Prostate gland (tissue), 2 donors: Measurements from ENCODE around the gene TGFA. TPM values are rescaled to one million over a fixed set of nuclear protein-coding genes. Genes with fewer than 3 reads are reported as not detected.

ENCODE experiments used
- DNase-seq: peaks from one replicate; pipeline ENCODE4 v3.0.0-alpha.2; 2019; ENCODE audit warnings: low spot score
- H3K27ac ChIP-seq, 2 donors: fragments of 200-600 bp; sonication (generic); 2 replicates each; pipeline ENCODE4 v1.5.1; 2017 to 2019
- H3K27me3 ChIP-seq: fragments of 200-600 bp; sonication (generic); replicated peaks from 2 replicates; pipeline ENCODE4 v1.5.1; 2019; ENCODE audit not compliant: insufficient read depth
- H3K36me3 ChIP-seq, 2 donors: fragments of 200-600 bp; sonication (generic); 1 replicate in 1 of 2; 2 replicates in 1 of 2; pipeline versions ENCODE4 v1.5.1 to v1.8.1; 2017 to 2019
- H3K4me1 ChIP-seq: fragments of 200-600 bp; sonication (generic); replicated peaks from 2 replicates; pipeline ENCODE4 v1.5.1; 2019
- H3K4me3 ChIP-seq, 2 donors: fragments of 200-600 bp; sonication (generic); 2 replicates each; pipeline ENCODE4 v1.5.1; 2017 to 2019
- H3K9me3 ChIP-seq: fragments of 200-600 bp; sonication (generic); 2 replicates; pipeline ENCODE4 v1.5.1; 2017
- POLR2A ChIP-seq: fragments of 450-650 bp; IDR thresholded peaks from one replicate; pipeline ENCODE4 v1.6.1; 2016; ENCODE audit warnings: antibody characterized with exemption, mild to moderate bottlenecking
- POLR2AphosphoS5 ChIP-seq: sonication (generic); formaldehyde crosslinking; IDR thresholded peaks from one replicate; pipeline ENCODE4 v1.6.1; 2017; ENCODE audit warnings: antibody characterized with exemption
- WGBS: methylation state at CpG from one replicate; pipeline ENCODE4 v1.1.5; 2018; 5-methylcytosine and 5-hydroxymethylcytosine counted together
- intact Hi-C: fragments of 100-400 bp; cut with DNase I; formaldehyde crosslinking; loops from one replicate; pipeline ENCODE4 v1.14.2; 2022
- total RNA-seq, 2 donors: library from RNA; depleted of rRNA; stranded (reverse); fragments of >200 nt; gene quantifications; one replicate each; pipeline ENCODE4 v1.1.0, GENCODE V29; 2016
- TF ChIP-seq, protein P1 (sequence below), 4 experiments: fragments of 200-600 bp in 2 of 4; fragments of 450-650 bp in 2 of 4; sonication (generic) in 2 of 4; IDR thresholded peaks; 1 replicate in 3 of 4; 2 replicates in 1 of 4; pipeline ENCODE4 v1.5.1; 2016 to 2019; ENCODE audit warnings: antibody characterized with exemption in 4 of 4, mild to moderate bottlenecking in 2 of 4, moderate library complexity in 2 of 4

Gene TGFA
- total RNA-seq, 2 donors from 2014 or later, result 3.7 to 9.2 TPM

DNA sequence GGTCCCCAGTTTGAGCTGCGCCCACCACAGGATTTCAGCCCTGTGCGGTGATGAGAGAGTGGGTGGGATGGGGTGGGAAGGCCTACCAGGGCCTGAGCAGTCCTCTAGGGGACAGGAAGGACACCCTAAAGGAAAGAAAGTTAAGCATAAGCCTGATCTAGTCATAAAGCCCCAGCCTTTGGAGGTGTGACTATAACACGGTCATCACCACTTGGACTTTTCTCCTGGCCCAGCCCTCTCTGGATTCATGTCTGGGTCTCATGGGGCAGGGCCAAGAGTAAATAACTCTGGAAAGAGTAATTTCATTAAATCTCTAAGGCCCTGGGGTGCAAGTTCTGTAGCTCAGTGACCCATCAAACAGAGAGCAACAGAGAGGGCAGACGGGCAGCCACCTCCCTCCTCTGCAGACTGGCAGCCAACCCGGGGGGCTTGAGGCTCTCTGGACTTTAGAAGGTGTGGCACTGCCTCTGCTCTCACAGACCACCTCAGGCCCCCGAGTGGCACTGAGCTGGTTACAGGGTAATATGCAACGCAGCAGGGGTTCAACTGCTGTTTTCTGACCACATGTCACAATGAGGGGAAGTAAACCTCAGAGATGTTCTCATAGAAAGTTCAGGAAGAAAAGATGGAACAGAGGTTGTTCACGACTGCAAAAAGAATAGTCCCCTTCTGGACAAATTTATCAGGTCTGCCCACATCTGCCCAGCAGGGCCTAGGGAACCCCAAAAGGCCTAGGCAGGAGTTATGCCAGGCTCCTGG is 41.5 kb downstream of the TGFA start:
- TF ChIP-seq POLR2A, result no peak
- TF ChIP-seq POLR2AphosphoS5, result no peak
- TF ChIP-seq, protein P1, sequence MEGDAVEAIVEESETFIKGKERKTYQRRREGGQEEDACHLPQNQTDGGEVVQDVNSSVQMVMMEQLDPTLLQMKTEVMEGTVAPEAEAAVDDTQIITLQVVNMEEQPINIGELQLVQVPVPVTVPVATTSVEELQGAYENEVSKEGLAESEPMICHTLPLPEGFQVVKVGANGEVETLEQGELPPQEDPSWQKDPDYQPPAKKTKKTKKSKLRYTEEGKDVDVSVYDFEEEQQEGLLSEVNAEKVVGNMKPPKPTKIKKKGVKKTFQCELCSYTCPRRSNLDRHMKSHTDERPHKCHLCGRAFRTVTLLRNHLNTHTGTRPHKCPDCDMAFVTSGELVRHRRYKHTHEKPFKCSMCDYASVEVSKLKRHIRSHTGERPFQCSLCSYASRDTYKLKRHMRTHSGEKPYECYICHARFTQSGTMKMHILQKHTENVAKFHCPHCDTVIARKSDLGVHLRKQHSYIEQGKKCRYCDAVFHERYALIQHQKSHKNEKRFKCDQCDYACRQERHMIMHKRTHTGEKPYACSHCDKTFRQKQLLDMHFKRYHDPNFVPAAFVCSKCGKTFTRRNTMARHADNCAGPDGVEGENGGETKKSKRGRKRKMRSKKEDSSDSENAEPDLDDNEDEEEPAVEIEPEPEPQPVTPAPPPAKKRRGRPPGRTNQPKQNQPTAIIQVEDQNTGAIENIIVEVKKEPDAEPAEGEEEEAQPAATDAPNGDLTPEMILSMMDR (IDR thresholded peaks at IDR 0.05), result no peak
- no peaks in the 10 kb centered on the region for H3K36me3 ChIP-seq
- no peak for DNase-seq
- WGBS, result 88% methylated on average over 8 of the region's 8 CpGs
- H3K9me3 ChIP-seq, result no peaks in the 10 kb centered on the region
- intact Hi-C loops, result no loop called here
- H3K27ac ChIP-seq, result no peak overlapping the region
- no peaks in the 10 kb centered on the region for H3K27me3 ChIP-seq
- H3K4me3 ChIP-seq, result no peak overlapping the region
- H3K4me1 ChIP-seq, result no peaks in the 10 kb centered on the region

DNA sequence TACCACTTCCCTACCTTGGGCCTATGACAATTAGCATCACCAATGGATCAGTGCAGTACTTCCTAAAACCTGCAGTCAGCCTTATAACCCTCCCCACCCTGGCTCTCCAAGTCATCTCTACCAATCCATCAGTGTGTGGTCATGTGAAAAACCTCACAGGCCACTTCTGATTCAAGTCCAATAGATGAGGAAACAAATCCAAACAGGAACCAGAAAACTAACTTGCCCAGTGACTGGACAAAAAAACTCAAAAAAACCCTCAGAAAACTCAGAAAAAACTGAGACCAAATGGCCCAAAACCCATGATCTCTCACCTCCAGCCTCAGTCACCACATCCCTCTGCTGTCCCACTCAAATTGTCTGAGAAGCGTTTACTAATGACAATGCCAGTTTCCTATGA is 43.3 kb downstream of the TGFA start:
- no peaks in the 10 kb centered on the region for H3K27me3 ChIP-seq
- no peaks in the 10 kb centered on the region for H3K9me3 ChIP-seq
- no peak for TF ChIP-seq POLR2AphosphoS5
- no peak for TF ChIP-seq POLR2A
- TF ChIP-seq, protein P1 (IDR thresholded peaks at IDR 0.05), result no peak
- H3K27ac ChIP-seq, result no peak overlapping the region
- intact Hi-C loops, result no loop called here
- no peak overlapping the region for H3K4me3 ChIP-seq
- H3K4me1 ChIP-seq, result no peaks in the 10 kb centered on the region
- DNase-seq, result no peak
- 92% methylated on average over 1 of the region's 1 CpG for WGBS
- no peaks in the 10 kb centered on the region for H3K36me3 ChIP-seq

DNA sequence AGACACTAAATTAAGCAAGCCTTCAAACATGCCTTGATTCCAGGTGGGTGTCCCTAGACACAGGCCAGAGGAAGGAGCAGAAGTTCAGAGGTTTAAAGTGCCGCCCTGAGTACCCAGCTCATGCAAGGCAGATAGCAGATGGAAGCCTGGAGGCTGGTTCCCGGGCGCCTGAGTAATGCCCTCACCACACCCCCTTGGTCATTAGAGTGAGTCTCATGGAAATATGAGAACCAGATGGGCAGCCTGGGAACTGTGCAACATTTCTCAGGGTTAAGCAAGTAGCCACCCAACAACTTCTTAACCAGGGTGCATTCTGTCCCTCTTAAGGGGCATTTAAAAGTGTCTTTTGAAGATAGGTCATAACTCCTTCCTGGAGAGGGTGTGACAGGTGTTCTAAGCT is 44.1 kb downstream of the TGFA start:
- no peaks in the 10 kb centered on the region for H3K9me3 ChIP-seq
- H3K4me1 ChIP-seq, result no peaks in the 10 kb centered on the region
- H3K27me3 ChIP-seq, result no peaks in the 10 kb centered on the region
- H3K27ac ChIP-seq, result no peak overlapping the region
- DNase-seq, result no peak
- H3K4me3 ChIP-seq, result no peak overlapping the region
- no peak for TF ChIP-seq POLR2AphosphoS5
- TF ChIP-seq POLR2A, result no peak
- TF ChIP-seq, protein P1 (IDR thresholded peaks at IDR 0.05), result no peak
- 65% methylated on average over 3 of the region's 3 CpGs for WGBS
- intact Hi-C loops, result no loop called here
- no peaks in the 10 kb centered on the region for H3K36me3 ChIP-seq

DNA sequence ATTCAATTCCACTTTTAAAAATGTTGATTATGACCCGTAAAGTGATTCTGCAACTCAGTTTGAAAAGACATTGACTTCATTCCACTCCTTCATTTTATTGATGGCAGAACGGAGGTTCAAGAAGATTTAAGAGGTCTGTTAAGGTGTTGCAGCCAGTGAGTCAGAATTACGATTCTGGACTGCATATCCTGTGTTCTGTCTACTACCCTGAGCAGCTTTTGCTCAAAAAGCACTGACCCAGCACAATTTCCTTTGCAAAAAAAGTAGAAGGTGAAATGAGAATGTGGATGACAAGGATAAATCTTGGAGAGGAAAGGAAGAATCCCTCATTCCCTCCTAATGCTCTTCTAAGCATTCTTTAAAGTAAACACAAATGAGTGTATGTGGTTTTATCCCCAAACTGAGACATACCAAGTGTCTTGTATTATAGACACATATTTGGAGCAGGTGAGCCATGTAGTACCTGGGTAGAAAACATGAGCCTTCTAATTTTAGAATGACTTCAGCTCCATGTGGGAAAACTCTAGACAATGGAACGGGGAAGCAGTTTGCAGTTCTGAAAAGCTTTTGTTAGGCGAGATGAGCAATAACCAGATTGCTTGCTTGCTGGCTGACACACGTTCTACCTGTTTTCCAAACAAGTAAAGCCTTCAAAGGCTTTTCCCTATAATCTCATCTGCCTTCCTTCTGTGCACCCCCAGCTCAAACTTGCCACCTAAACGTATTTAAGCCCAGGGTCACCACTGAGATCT is 44.7 kb downstream of the TGFA start:
- H3K9me3 ChIP-seq, result no peaks in the 10 kb centered on the region
- 35% methylated on average over 7 of the region's 7 CpGs for WGBS
- no peak overlapping the region for H3K27ac ChIP-seq
- intact Hi-C loops, result no loop called here
- no peaks in the 10 kb centered on the region for H3K27me3 ChIP-seq
- no peak for DNase-seq
- H3K36me3 ChIP-seq, result no peaks in the 10 kb centered on the region
- no peaks in the 10 kb centered on the region for H3K4me1 ChIP-seq
- no peak for TF ChIP-seq POLR2A
- no peak for TF ChIP-seq POLR2AphosphoS5
- TF ChIP-seq, protein P1 (IDR thresholded peaks at IDR 0.05), result no peak
- H3K4me3 ChIP-seq, result no peak overlapping the region
